KMS-11 (cell line): ENCODE results near the gene TIPARP.

Experiments used
- H2AFZ ChIP-seq: fragments of 200-600 bp; sonication (generic); 2 replicates; pipeline ENCODE4 v1.6.1; 2016; ENCODE audit warnings: antibody characterized with exemption, mixed run types, low read depth
- H3K27ac ChIP-seq: fragments of 200-600 bp; sonication (generic); 2 replicates; pipeline ENCODE4 v1.6.1; 2016; ENCODE audit warnings: mild to moderate bottlenecking, mixed run types
- H3K27me3 ChIP-seq: fragments of 200-600 bp; sonication (generic); 2 replicates; pipeline ENCODE4 v1.6.1; 2017; ENCODE audit warnings: mild to moderate bottlenecking, low read depth, mixed run types, moderate library complexity; ENCODE audit not compliant: insufficient read depth
- H3K36me3 ChIP-seq: fragments of 200-600 bp; sonication (generic); 2 replicates; pipeline ENCODE4 v1.6.1; 2017; ENCODE audit warnings: mild to moderate bottlenecking, mixed run types; ENCODE audit not compliant: insufficient read depth
- H3K4me1 ChIP-seq: fragments of 200-600 bp; sonication (generic); 2 replicates; pipeline ENCODE4 v1.6.1; 2016; ENCODE audit warnings: mild to moderate bottlenecking, low read depth, mixed run types; ENCODE audit not compliant: poor library complexity, severe bottlenecking
- H3K4me2 ChIP-seq: fragments of 200-600 bp; sonication (generic); 2 replicates; pipeline ENCODE4 v1.7.0; 2016; ENCODE audit warnings: mild to moderate bottlenecking, mixed run types
- H3K4me3 ChIP-seq: fragments of 200-600 bp; sonication (generic); IDR thresholded peaks from 2 replicates; pipeline ENCODE4 v1.6.1; 2017; ENCODE audit warnings: low read depth, low read length, mixed read lengths; ENCODE audit not compliant: insufficient read depth
- H3K79me2 ChIP-seq: fragments of 200-600 bp; sonication (generic); 2 replicates; pipeline ENCODE4 v1.6.1; 2016; ENCODE audit warnings: low read depth, mixed run types; ENCODE audit not compliant: insufficient read depth
- H3K9ac ChIP-seq: fragments of 200-600 bp; sonication (generic); 2 replicates; pipeline ENCODE4 v1.6.1; 2016; ENCODE audit warnings: mild to moderate bottlenecking, mixed run types
- H4K20me1 ChIP-seq: fragments of 200-600 bp; sonication (generic); 2 replicates; pipeline ENCODE4 v1.6.1; 2016; ENCODE audit warnings: mild to moderate bottlenecking, mixed run types; ENCODE audit not compliant: insufficient read depth
- TF ChIP-seq, protein P1 (sequence below): fragments of 200-600 bp; sonication (generic); conservative IDR thresholded peaks from 2 replicates; pipeline ENCODE4 v1.6.1; 2017; ENCODE audit warnings: low read depth, mild to moderate bottlenecking, antibody characterized with exemption, low read length, moderate library complexity, mixed read lengths

Gene TIPARP, protein sequence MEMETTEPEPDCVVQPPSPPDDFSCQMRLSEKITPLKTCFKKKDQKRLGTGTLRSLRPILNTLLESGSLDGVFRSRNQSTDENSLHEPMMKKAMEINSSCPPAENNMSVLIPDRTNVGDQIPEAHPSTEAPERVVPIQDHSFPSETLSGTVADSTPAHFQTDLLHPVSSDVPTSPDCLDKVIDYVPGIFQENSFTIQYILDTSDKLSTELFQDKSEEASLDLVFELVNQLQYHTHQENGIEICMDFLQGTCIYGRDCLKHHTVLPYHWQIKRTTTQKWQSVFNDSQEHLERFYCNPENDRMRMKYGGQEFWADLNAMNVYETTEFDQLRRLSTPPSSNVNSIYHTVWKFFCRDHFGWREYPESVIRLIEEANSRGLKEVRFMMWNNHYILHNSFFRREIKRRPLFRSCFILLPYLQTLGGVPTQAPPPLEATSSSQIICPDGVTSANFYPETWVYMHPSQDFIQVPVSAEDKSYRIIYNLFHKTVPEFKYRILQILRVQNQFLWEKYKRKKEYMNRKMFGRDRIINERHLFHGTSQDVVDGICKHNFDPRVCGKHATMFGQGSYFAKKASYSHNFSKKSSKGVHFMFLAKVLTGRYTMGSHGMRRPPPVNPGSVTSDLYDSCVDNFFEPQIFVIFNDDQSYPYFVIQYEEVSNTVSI

DNA sequence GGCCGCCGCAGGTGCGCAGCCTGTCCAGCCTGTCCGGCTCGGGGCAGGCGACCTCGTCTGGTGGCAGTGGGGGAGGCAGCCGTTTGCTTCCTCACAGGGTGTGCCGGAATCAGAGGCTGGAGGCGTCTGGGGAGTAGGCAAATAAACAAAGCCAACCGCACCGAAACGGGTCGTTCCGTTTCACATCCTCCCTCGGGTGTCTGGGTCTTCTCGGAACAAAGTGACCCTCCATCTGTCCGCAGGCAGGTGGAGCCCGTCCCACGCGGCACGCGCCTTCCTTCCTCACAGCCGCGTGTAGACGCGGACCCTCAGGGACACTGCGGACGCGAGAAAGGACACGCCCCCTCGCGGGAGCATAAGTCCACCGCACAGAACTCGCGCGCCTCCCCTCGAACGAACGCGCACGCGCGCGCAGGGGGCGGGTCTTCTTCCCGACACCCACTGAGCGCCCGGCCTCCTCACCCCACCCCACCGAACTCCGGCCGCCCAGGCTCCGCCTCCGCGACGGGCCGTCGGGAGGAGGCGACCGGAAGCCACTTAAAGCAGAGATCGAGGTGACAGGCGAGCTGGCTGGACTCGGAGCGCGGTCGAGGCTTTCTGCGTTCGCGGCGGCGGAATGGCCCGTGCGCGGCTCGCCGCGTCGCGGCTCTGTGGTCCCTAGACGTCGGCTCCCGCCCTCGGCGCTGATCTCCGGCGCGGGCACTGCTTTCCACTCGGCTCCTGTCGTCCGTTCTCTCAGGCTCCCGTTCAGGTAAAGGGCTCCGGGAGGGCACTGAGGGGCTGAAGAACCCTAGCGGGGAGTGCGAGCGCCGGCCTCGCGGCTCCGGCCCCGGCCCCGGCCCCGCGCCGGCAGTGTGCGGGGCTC lies at the start of gene TIPARP:
TSS of gene TIPARP (plus strand) at position 545 of the 865 bp plus-strand sequence. CDS start 3,108 bp downstream, outside the sequence.
- peak within 1 kb of the TSS; percentile 87 for H3K27ac ChIP-seq
- peak within 1 kb of the TSS; percentile 91 for H3K9ac ChIP-seq
- H2AFZ ChIP-seq = peak within 1 kb of the TSS; percentile 36; the same call in 1 of the 2 replicates
- H3K4me1 ChIP-seq = peaks cover 49% of the 10 kb centered on the region
- no peaks in the 10 kb centered on the region for H3K27me3 ChIP-seq
- H3K4me2 ChIP-seq = peak within 1 kb of the TSS; percentile 96
- peaks cover 35% of the 10 kb centered on the region for H4K20me1 ChIP-seq
- H3K36me3 ChIP-seq = peaks cover 18% of the 10 kb centered on the region
- H3K4me3 ChIP-seq = peak within 1 kb of the TSS; percentile 59
- peaks cover 47% of the 10 kb centered on the region for H3K79me2 ChIP-seq
- TF ChIP-seq, protein P1, sequence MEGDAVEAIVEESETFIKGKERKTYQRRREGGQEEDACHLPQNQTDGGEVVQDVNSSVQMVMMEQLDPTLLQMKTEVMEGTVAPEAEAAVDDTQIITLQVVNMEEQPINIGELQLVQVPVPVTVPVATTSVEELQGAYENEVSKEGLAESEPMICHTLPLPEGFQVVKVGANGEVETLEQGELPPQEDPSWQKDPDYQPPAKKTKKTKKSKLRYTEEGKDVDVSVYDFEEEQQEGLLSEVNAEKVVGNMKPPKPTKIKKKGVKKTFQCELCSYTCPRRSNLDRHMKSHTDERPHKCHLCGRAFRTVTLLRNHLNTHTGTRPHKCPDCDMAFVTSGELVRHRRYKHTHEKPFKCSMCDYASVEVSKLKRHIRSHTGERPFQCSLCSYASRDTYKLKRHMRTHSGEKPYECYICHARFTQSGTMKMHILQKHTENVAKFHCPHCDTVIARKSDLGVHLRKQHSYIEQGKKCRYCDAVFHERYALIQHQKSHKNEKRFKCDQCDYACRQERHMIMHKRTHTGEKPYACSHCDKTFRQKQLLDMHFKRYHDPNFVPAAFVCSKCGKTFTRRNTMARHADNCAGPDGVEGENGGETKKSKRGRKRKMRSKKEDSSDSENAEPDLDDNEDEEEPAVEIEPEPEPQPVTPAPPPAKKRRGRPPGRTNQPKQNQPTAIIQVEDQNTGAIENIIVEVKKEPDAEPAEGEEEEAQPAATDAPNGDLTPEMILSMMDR = peak; percentile 82

DNA sequence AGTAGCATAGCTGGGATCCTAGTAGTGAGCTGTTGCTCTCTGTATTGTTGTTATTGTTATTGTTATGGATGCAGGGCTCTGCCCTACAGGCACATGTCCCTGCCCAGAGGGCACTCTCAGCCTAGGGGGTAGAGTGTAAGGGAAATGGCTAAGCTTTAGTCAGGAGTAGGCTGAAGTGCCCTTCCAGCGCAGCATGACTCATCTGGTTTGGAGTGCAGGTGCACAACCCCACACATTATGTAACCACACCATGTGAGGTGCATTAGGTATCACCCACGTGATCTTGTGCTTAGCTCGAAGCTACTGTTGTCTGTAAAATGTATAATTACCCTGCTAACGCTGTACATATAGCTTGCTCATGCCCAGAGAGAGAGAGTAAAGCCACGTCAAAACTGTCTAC lies 48.3 kb upstream of the TIPARP start:
- Histone ChIP-seq H3K36me3 (no peaks in the 10 kb centered on the region), H4K20me1 (no peaks in the 10 kb centered on the region), H3K9ac (no peak overlapping the region), H3K4me2 (no peak overlapping the region), H2AFZ (no peak overlapping the region), H3K27me3 (no peaks in the 10 kb centered on the region), H3K4me3 (no peak overlapping the region), H3K79me2 (no peaks in the 10 kb centered on the region), H3K4me1 (peaks cover 6% of the 10 kb centered on the region), H3K27ac (no peak overlapping the region)
- TF ChIP-seq, protein P1 = no peak

DNA sequence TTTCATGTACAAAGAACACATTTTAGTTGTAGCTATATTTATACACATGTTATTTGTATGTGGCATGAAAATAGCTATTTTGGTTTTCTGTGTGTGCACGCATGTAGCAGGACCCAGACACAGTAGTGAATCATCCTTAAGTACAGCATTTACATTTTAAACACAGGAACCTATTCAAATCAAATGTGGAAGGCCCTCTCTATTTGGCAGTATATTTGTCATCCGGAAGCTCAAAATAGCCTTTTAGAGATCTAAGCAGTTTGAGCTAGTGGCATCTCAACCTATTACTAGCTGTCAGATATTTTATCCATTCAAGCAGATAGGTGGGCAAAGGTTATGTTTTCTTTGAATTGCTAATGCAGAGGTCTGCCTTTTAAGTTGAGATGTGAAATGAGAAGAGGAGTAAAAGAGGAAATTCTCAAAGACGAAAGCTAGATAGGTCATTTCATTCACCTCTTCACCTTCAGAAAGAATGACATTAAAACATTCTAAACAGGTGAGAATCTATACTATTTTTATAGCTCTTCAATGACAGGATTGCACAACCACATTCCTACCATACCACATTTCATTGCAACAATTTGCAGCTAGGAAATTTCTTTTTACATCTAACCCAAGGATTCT lies 46.3 kb upstream of the TIPARP start:
- no peak overlapping the region for H3K4me3 ChIP-seq

More for the DNA sequence above, 46.3 kb upstream of the TIPARP start:
- Histone ChIP-seq H2AFZ (no peak overlapping the region), H3K79me2 (no peaks in the 10 kb centered on the region), H3K9ac (no peak overlapping the region), H3K4me2 (no peak overlapping the region), H3K36me3 (no peaks in the 10 kb centered on the region), H3K27ac (no peak overlapping the region), H3K27me3 (no peaks in the 10 kb centered on the region), H4K20me1 (no peaks in the 10 kb centered on the region), H3K4me1 (peaks cover 6% of the 10 kb centered on the region)
- TF ChIP-seq, protein P1 = no peak
